NCI-H2171 treated with DMSO at 0.1 percent for 48 hours (cell line): Measurements from ENCODE around the gene GPR84.

ENCODE experiments used
- DNase-seq: peaks from one replicate; lab custom pipeline; 2025; lab: John Stamatoyannopoulos, UW

Gene GPR84

DNA sequence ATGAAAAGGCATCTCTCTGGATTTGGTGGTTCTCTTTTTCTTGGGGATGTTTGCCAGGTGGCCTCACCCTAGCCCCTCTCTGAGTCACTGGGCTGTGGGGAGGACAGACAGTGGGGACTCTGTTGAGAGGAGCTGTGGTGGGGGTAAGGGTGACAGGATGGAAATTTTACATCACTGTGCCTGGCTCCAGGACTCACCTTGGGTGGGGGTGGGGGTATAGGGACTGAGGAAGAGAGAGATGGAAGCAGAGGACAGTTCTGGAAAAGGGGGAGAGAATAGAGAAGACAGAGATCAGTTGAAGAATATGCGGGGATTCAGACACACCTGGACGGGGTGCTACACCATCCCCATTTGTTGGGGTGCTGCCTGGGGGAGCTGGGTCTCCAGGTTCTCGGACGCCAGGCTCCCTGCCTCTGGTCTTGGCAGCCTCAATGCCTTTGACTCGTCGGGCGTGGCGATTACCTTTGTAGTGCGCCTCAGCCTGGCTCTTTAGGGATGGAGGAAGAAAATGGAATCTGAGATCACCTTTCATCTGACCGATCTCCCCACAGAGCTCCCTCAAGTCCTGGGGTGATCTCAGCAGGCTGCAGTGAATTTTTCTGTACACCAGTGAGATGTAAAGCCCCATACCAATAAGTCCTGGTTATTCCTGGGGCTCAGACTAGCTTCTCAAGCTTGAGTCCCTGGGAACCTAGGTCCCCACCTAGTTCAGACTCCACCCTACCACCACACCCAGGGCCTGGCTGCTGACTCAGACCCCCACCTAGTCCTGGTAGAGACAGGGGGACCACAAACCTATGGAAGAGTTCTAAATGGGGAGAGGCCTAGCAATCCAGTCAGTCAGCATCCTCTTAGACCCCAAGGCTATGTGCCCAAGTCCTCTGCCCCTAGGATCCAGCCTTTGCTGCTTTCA, 9.6 kb upstream of the GPR84 start:
- DNase-seq, result no peak

- DNase-seq, result no peak
Observed at GRCh38 chr12:54372113-54372806, 8.0 kb upstream of the GPR84 start.

DNA sequence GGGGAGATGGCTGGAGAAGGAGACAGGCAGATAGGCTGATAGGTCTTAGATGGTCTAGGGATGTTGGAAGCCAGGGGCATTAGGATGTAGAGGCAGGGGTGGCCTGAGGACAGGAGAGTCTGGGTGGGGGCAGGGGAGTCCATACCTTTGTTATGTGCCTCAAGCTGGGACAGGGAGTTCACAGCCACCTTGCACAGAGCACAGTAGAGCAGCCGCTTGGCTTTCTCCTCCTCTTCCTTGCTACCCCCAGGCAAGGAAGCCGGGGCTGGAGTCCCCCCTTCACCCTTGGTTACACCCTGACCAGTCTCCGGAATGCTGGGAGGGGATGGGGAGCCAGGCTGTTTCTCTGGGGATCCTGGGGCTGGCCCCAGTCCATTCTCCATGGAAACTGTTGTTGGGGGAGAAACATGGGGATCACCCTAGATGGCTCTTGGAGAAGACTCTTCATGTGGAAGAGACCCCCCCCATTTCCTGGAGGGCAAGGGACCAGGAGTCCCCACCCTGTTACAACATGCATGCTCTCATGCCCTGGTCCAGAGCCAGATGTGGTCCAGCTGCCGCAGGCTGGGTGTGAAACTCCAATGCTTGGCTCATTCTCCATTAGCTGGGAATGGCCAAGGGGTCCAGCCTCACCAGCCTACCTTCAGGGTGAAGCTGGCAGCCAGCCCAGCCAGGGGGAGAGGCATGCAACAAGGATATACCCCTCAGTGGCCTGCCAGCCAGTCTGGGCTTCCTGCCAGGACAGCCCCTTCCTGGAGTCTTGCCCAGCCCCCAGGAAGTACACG, 7.2 kb upstream of the GPR84 start:
- peak; percentile 51 for DNase-seq

- DNase-seq, result no peak
Observed at GRCh38 chr12:54370171-54370730, 6.0 kb upstream of the GPR84 start.

DNA sequence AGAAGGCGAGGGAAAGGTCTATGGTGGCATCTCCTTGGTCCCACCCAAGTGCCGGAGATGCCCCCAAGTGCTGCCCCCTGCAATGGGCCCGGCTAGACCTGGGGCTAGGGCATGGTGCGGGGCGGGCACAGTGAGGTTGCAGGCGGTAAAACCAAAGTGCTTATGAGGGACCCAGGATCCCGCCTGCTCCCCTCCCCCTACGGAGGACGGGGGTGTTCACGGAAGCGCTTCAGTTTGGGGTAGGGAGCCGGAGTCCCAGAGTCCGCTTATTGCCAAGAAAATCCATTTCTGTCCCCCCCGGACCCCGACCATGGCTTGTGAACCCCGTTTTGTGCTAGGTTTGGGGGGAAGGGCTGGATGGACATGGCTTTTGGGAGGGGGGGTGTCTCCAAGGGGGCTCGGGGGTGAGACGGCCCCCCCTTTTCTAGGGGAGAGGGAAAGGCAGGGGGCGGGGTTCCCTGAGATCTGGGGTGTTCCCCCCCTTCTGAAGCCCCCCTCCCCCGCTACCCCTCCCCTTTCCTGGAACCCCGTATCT, 5.4 kb upstream of the GPR84 start:
- DNase-seq, result no peak

DNA sequence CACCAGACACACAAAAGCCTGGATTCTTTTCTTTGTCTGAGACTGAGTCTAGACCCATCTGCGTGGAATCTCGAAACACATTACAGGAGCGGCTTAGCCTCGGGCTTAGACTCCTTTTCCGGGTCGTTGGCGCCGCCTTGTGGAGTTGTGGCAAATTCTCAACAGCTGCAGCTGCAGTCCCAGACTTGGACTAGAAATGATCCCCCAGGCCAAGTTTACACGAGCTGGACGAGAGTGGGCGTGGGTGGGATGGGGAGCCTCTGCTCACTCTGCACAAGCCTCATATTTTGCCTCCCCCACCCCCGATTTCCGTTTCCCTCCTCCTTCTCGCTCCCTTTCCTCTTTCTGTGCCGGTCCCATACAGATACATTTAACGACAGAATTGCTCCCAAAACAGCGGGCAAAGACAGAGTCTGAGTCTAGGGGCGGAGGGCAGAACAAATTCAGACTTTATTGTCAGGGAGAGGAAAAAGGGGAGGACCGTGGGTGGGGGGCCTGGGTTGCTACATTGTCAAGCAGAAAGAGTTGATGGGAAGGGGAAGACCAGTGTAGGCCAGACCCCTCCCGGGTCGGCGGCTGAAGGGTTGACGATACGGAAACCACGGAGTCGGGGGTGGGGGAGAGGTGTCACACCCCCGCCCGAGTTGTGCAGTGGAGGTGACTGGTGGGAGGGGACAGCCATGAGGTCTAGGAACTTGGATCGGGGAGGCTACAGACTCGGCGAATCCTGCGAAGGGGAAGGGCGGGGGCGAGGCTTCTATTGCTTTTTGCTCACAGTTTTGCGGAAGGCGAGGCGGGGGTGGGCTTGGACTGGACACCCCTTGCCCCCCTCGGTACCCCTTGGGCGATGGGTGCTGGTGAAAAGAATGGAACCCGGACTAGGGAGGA, 4.7 kb upstream of the GPR84 start:
- DNase-seq, result peak; percentile 82

- no peak for DNase-seq
Observed at GRCh38 chr12:54368025-54368708, 3.9 kb upstream of the GPR84 start.

DNA sequence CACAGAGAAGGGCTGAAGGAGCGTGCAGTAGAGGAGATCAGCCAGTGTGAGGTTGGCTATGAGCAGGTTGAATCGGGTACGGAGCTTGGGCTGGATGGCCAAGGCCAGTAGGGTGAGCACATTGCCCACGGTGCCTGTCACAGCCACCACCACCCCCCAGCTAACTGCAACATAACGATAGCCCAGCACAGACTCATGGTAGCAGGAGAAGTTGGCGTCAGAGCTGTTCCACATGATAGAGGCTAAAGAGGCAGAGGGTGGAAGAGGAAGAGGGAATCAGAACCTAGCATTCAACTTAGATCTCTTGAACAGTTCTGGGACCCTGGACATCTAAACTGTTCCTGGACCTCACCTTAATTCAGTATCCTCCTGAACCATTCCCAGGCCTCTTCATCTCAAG, 668 bp downstream of the GPR84 start:
- no peak for DNase-seq

DNA sequence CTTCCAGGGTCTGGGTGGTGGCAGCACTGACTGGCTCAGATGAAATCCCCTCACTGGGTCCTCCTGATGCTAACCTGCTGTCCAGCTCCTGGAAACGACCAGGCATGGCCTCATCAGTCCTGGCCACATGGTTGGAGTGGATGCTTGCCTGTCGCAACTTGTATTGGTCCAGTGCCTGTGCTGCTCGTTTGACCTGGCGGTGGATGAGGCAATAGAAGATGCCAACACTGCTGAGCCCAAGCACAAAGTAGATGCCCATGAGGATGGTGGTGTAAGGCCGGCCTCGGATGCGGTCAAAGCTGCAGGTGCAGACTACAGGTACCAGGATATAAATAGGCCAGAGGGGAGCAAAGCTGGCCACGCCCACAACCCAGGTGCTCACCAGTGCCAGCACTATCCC, 1.2 kb downstream of the GPR84 start:
- DNase-seq, result no peak

GRCh38 chr12:54360717-54361456, 3.4 kb downstream of the GPR84 start:
- DNase-seq, result peak; percentile 70

GRCh38 chr12:54359762-54360351, 4.4 kb downstream of the GPR84 start:
- peak; percentile 56 for DNase-seq

- peak; percentile 100 for DNase-seq
Observed at GRCh38 chr12:54358945-54359761, 5.1 kb downstream of the GPR84 start.

GRCh38 chr12:54358191-54358944, 5.9 kb downstream of the GPR84 start:
- DNase-seq, result peak; percentile 43

GRCh38 chr12:54357506-54358190, 6.6 kb downstream of the GPR84 start:
- DNase-seq, result no peak

GRCh38 chr12:54356951-54357356, 7.3 kb downstream of the GPR84 start:
- no peak for DNase-seq

- DNase-seq, result no peak
Observed at GRCh38 chr12:54356228-54356627, 8.1 kb downstream of the GPR84 start.
